BE2C (cell line): ENCODE data around the gene SPOCK2.
"Not testable (repeated sequence)": the region's sequence is repeated elsewhere in the genome, so short reads cannot be mapped to it uniquely, and the experiment has no call there.

Source experiments
- DNase-seq: peaks from one replicate; pipeline ENCODE4 v3.0.0-alpha.2; 2020
- H3K27me3 ChIP-seq: fragments of 250-450 bp; sonication (Bioruptor Pico); 2 replicates; pipeline ENCODE4 v1.5.1; 2020; ENCODE audit warnings: mild to moderate bottlenecking
- H3K36me3 ChIP-seq: fragments of 250-450 bp; sonication (Bioruptor Pico); 2 replicates; pipeline ENCODE4 v1.5.1; 2020; ENCODE audit warnings: mild to moderate bottlenecking
- H3K4me1 ChIP-seq: fragments of 250-450 bp; sonication (Bioruptor Pico); 2 replicates; pipeline ENCODE4 v1.5.1; 2020
- H3K4me3 ChIP-seq: 2 replicates; pipeline ENCODE4 v1.5.1; 2011; ENCODE audit warnings: low read depth, low read length
- H3K9me3 ChIP-seq: fragments of 250-450 bp; sonication (Bioruptor Pico); 2 replicates; pipeline ENCODE4 v1.5.1; 2020
- CTCF ChIP-seq: IDR thresholded peaks from 2 replicates; pipeline ENCODE4 v1.5.1; 2012; ENCODE audit warnings: mild to moderate bottlenecking, low read depth, low read length

SPOCK2 gene

GRCh38 chr10:72034761-72035160, 53.6 kb downstream of the SPOCK2 start:
- H3K36me3 ChIP-seq: no peaks in the 10 kb centered on the region
- no peaks in the 10 kb centered on the region for H3K27me3 ChIP-seq
- no peaks in the 10 kb centered on the region for H3K4me1 ChIP-seq
- no peaks in the 10 kb centered on the region for H3K9me3 ChIP-seq
- DNase-seq: no peak
- TF ChIP-seq CTCF: no peak
- no peak overlapping the region for H3K4me3 ChIP-seq

- no peaks in the 10 kb centered on the region for H3K4me1 ChIP-seq
Observed at GRCh38 chr10:72034040-72034499, 54.3 kb downstream of the SPOCK2 start.

GRCh38 chr10:72032409-72033162, 55.8 kb downstream of the SPOCK2 start:
- H3K27me3 ChIP-seq, H3K9me3 ChIP-seq, H3K4me3 ChIP-seq, H3K4me1 ChIP-seq, DNase-seq, H3K36me3 ChIP-seq: not testable (repeated sequence)

More at GRCh38 chr10:72034040-72034499, 54.3 kb downstream of the SPOCK2 start:
- H3K9me3 ChIP-seq: no peaks in the 10 kb centered on the region
- TF ChIP-seq CTCF: no peak
- H3K4me3 ChIP-seq: no peak overlapping the region
- H3K36me3 ChIP-seq: no peaks in the 10 kb centered on the region
- DNase-seq: no peak
- no peaks in the 10 kb centered on the region for H3K27me3 ChIP-seq

- DNase-seq: no peak
- Histone ChIP-seq H3K36me3 (no peaks in the 10 kb centered on the region), H3K4me1 (no peaks in the 10 kb centered on the region), H3K27me3 (no peaks in the 10 kb centered on the region), H3K9me3 (no peaks in the 10 kb centered on the region), H3K4me3 (no peak overlapping the region)
- no peak for TF ChIP-seq CTCF
Observed at GRCh38 chr10:72031706-72032105, 56.6 kb downstream of the SPOCK2 start.

- TF ChIP-seq CTCF: no peak
- Histone ChIP-seq H3K4me3 (no peak overlapping the region), H3K36me3 (no peaks in the 10 kb centered on the region), H3K27me3 (no peaks in the 10 kb centered on the region), H3K4me1 (no peaks in the 10 kb centered on the region), H3K9me3 (no peaks in the 10 kb centered on the region)
- DNase-seq: no peak
Observed at GRCh38 chr10:72030762-72031543, 57.4 kb downstream of the SPOCK2 start.

GRCh38 chr10:72029414-72029813, 58.9 kb downstream of the SPOCK2 start:
- Histone ChIP-seq H3K4me3 (no peak overlapping the region), H3K4me1 (no peaks in the 10 kb centered on the region), H3K27me3 (no peaks in the 10 kb centered on the region), H3K36me3 (no peaks in the 10 kb centered on the region), H3K9me3 (no peaks in the 10 kb centered on the region)
- no peak for DNase-seq
- TF ChIP-seq CTCF: no peak
